K562 (cell line): Measurements from ENCODE around the gene CDC14A. TPM values are rescaled to one million over a fixed set of nuclear protein-coding genes. Genes with fewer than 3 reads are reported as not detected.
A peak's percentile ranks its signal among the peaks of the same experiment; 100 is the strongest.

ENCODE experiments used
- CTCFL ChIP-seq: IDR thresholded peaks from 2 replicates; pipeline ENCODE4 v1.6.1; 2011; ENCODE audit warnings: borderline replicate concordance, low read depth, mild to moderate bottlenecking, moderate library complexity, low read length; ENCODE audit not compliant: insufficient read depth, poor library complexity, severe bottlenecking
- CUX1 ChIP-seq: fragments of 200-800 bp; sonication (Bioruptor generic); IDR thresholded peaks from 2 replicates; pipeline ENCODE4 v1.6.1; 2016; ENCODE audit warnings: missing genetic modification characterization, missing compliant biosample characterization
- EHMT2 ChIP-seq: fragments of 450-650 bp; IDR thresholded peaks from 2 replicates; pipeline ENCODE4 v1.6.1; 2018; ENCODE audit warnings: antibody characterized with exemption
- FOXK1 ChIP-seq: sonication (generic); formaldehyde crosslinking; IDR thresholded peaks from 2 replicates; pipeline ENCODE4 v1.8.0; 2022; ENCODE audit warnings: missing genetic modification reagents, mild to moderate bottlenecking, borderline replicate concordance
- HDAC3 ChIP-seq: fragments of 450-650 bp; IDR thresholded peaks from 2 replicates; pipeline ENCODE4 v1.6.1; 2018; ENCODE audit warnings: borderline replicate concordance, mild to moderate bottlenecking, moderate library complexity; ENCODE audit not compliant: partially characterized antibody
- KAT7 ChIP-seq: sonication (generic); formaldehyde crosslinking; IDR thresholded peaks from 2 replicates; pipeline ENCODE4 v1.8.0; 2022; ENCODE audit warnings: missing genetic modification reagents, mild to moderate bottlenecking, borderline replicate concordance
- KDM1A ChIP-seq, 2 experiments: fragments of 450-650 bp; IDR thresholded peaks; 2 replicates each; pipeline ENCODE4 v1.6.1; 2016; ENCODE audit warnings: mild to moderate bottlenecking in 2 of 2
- KDM4B ChIP-seq, 2 experiments: fragments of 450-650 bp in 1 of 2; sonication (generic) in 1 of 2; IDR thresholded peaks; 2 replicates each; pipeline ENCODE4 v1.6.1; 2016 to 2017; ENCODE audit warnings: borderline replicate concordance in 2 of 2, antibody characterized with exemption in 1 of 2, low read depth in 1 of 2, mild to moderate bottlenecking in 1 of 2
- MEIS2 ChIP-seq: fragments of 450-650 bp; IDR thresholded peaks from 2 replicates; pipeline ENCODE4 v1.6.1; 2014; ENCODE audit warnings: mild to moderate bottlenecking; ENCODE audit not compliant: partially characterized antibody
- NRF1 ChIP-seq, 2 experiments: fragments of 450-650 bp; IDR thresholded peaks in 1 of 2; conservative IDR thresholded peaks in 1 of 2; 2 replicates each; pipeline ENCODE4 v1.6.1; 2014; ENCODE audit warnings: mild to moderate bottlenecking in 2 of 2
- POLR2A ChIP-seq: fragments of 450-650 bp; conservative IDR thresholded peaks from 2 replicates; pipeline ENCODE4 v1.6.1; 2016
- RBM39 ChIP-seq: fragments of 200-400 bp; formaldehyde crosslinking; optimal IDR thresholded peaks from 2 replicates; pipeline ENCODE3; 2018; ENCODE audit warnings: low read depth, low read length
- TAF9B ChIP-seq: fragments of 450-650 bp; IDR thresholded peaks from 2 replicates; pipeline ENCODE4 v1.6.1; 2018; ENCODE audit warnings: mild to moderate bottlenecking; ENCODE audit not compliant: partially characterized antibody
- TRIM25 ChIP-seq: fragments of 450-650 bp; IDR thresholded peaks from 2 replicates; pipeline ENCODE4 v1.7.0; 2016; ENCODE audit warnings: borderline replicate concordance
- ZNF395 ChIP-seq: fragments of 200-800 bp; sonication (Bioruptor generic); IDR thresholded peaks from 2 replicates; pipeline ENCODE4 v1.6.1; 2017; ENCODE audit warnings: missing genetic modification characterization, missing compliant biosample characterization
- ZNF445 ChIP-seq: fragments of 250-450 bp; sonication (Bioruptor Pico); IDR thresholded peaks from 2 replicates; pipeline ENCODE4 v1.4.0; 2020; ENCODE audit warnings: low read depth, mild to moderate bottlenecking, moderate library complexity
- polyA plus RNA-seq, 8 experiments: library from polyadenylated mRNA; depleted of rRNA in 4 of 8; stranded (reverse) in 5 of 8; unstranded in 3 of 8; fragments of >200 nt; fragmentation: Nextera tagmentation in 2 of 8; fragmentation: Illumina TruSeq in 1 of 8; extraction: Ambion mirVana in 2 of 8; extraction: Trizol in 1 of 8; gene quantifications; 2 replicates each; pipeline versions ENCODE4 v1.2.1 to v1.2.3, GENCODE V29; 2011 to 2014; ENCODE audit warnings: inconsistent platforms in 1 of 8, missing spikeins in 1 of 8
- total RNA-seq, 7 experiments: library from RNA; depleted of rRNA in 6 of 7; stranded (reverse); fragments of >200 nt in 6 of 7; fragmentation: Illumina TruSeq in 2 of 7; extraction: Trizol in 2 of 7; gene quantifications; 2 replicates each; pipeline versions ENCODE4 v1.2.1 to v1.2.3, GENCODE V29; 2011 to 2021; ENCODE audit warnings: low replicate concordance in 1 of 7

The CDC14A gene
- total and polyA plus RNA-seq, 9 of the 15 experiments (the other 6 are each of a cell fraction or from before 2014, with no cell fraction given), result 17.0 to 74.3 (median 33.4) TPM

GRCh38 chr1:100351095-100351887 is 1.0 kb upstream of the CDC14A start (continued):
- TF ChIP-seq HDAC3 (peak; percentile 59), KDM4B (IDR thresholded peaks at IDR 0.05; ENCODE audit: borderline replicate concordance in 2 of 2, low read depth in 1 of 2) (no peak), TAF9B (peak; percentile 71), KAT7 (CRISPR knock-in tag) (peak; percentile 87; the same call in 1 of the 2 replicates), EHMT2 (peak; percentile 83), CUX1 (CRISPR knock-in tag) (no peak), MEIS2 (peak; percentile 57), KDM1A (IDR thresholded peaks at IDR 0.05) (peak; percentile 81 to 86), ZNF395 (peak; percentile 87; the same call in 1 of the 2 replicates), ZNF445 (CRISPR knock-in tag) (0 out of 2 replicates have a peak, but pooled peaks have one; percentile 43), RBM39 (peak; percentile 69), NRF1 (conservative IDR thresholded peaks at IDR 0.05 in 1 of 2, IDR thresholded peaks at IDR 0.05 in 1 of 2) (peak; percentile 94 to 95), CTCFL (peak; percentile 74), POLR2A (peak; percentile 96), TRIM25 (0 out of 2 replicates have a peak, but pooled peaks have one; percentile 21), FOXK1 (CRISPR knock-in tag) (no peak)
